RWPE2 (cell line): ENCODE data around the gene GPR180.

Experiments
- ATAC-seq: fragments of 200-7000 bp; cut with Tn5 transposase; 3 replicates; pipeline ENCODE4 v1.9.1; 2021; ENCODE audit warnings: low read depth
- DNase-seq: peaks from one replicate; pipeline ENCODE4 v3.0.0-alpha.2; 2020; ENCODE audit warnings: low spot score
- H3K27ac ChIP-seq: fragments of 450-650 bp; 2 replicates; pipeline ENCODE4 v1.5.1; 2017; ENCODE audit warnings: mild to moderate bottlenecking; ENCODE audit not compliant: poor library complexity, severe bottlenecking
- H3K27me3 ChIP-seq: fragments of 250-450 bp; sonication (Bioruptor Pico); 2 replicates; pipeline ENCODE4 v1.5.1; 2021; ENCODE audit warnings: mild to moderate bottlenecking, moderate library complexity; ENCODE audit not compliant: insufficient read depth, poor library complexity, severe bottlenecking
- H3K36me3 ChIP-seq: fragments of 250-450 bp; sonication (Bioruptor Pico); 2 replicates; pipeline ENCODE4 v1.5.1; 2020; ENCODE audit warnings: low read depth, mild to moderate bottlenecking, moderate library complexity
- H3K4me1 ChIP-seq: fragments of 250-450 bp; sonication (Bioruptor Pico); 2 replicates; pipeline ENCODE4 v1.5.1; 2021; ENCODE audit warnings: mild to moderate bottlenecking, moderate library complexity; ENCODE audit not compliant: insufficient read depth, poor library complexity, severe bottlenecking
- H3K4me3 ChIP-seq: fragments of 250-450 bp; sonication (Bioruptor Pico); 2 replicates; pipeline ENCODE4 v1.5.1; 2021; ENCODE audit warnings: mild to moderate bottlenecking, moderate library complexity; ENCODE audit not compliant: severe bottlenecking
- H3K9me3 ChIP-seq: fragments of 250-450 bp; sonication (Bioruptor Pico); 2 replicates; pipeline ENCODE4 v1.5.1; 2021; ENCODE audit warnings: mild to moderate bottlenecking, moderate library complexity; ENCODE audit not compliant: severe bottlenecking
- TF ChIP-seq, protein P1 (sequence below): fragments of 450-650 bp; IDR thresholded peaks from one replicate; pipeline ENCODE4 v1.5.1; 2017; ENCODE audit warnings: mild to moderate bottlenecking, moderate library complexity; ENCODE audit not compliant: poor library complexity, severe bottlenecking

GPR180 gene

GRCh38 chr13:94595001-94595949 is 6.4 kb upstream of the GPR180 start:
- TF ChIP-seq, protein P1, sequence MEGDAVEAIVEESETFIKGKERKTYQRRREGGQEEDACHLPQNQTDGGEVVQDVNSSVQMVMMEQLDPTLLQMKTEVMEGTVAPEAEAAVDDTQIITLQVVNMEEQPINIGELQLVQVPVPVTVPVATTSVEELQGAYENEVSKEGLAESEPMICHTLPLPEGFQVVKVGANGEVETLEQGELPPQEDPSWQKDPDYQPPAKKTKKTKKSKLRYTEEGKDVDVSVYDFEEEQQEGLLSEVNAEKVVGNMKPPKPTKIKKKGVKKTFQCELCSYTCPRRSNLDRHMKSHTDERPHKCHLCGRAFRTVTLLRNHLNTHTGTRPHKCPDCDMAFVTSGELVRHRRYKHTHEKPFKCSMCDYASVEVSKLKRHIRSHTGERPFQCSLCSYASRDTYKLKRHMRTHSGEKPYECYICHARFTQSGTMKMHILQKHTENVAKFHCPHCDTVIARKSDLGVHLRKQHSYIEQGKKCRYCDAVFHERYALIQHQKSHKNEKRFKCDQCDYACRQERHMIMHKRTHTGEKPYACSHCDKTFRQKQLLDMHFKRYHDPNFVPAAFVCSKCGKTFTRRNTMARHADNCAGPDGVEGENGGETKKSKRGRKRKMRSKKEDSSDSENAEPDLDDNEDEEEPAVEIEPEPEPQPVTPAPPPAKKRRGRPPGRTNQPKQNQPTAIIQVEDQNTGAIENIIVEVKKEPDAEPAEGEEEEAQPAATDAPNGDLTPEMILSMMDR = no peak
- H3K27ac ChIP-seq = peak overlapping the region; percentile 37
- no peaks in the 10 kb centered on the region for H3K27me3 ChIP-seq
- H3K4me3 ChIP-seq = peak overlapping the region; percentile 64
- no peak for DNase-seq
- H3K36me3 ChIP-seq = peaks cover 33% of the 10 kb centered on the region
- peaks cover 6% of the 10 kb centered on the region for H3K4me1 ChIP-seq
- peak; percentile 59; the same call in 2 of the 3 replicates for ATAC-seq
- no peaks in the 10 kb centered on the region for H3K9me3 ChIP-seq

GRCh38 chr13:94595950-94596574 is 5.6 kb upstream of the GPR180 start, which contains the start of gene TGDS:
TGDS (minus strand) TSS chr13:94596152; CDS start chr13:94596136, 16 bp downstream.
- ATAC-seq = peak; percentile 97
- Histone ChIP-seq H3K27ac (peak within 1 kb of the TSS; percentile 37), H3K27me3 (no peaks in the 10 kb centered on the region), H3K4me3 (peak within 1 kb of the TSS; percentile 64), H3K4me1 (peaks cover 6% of the 10 kb centered on the region), H3K9me3 (no peaks in the 10 kb centered on the region), H3K36me3 (peaks cover 25% of the 10 kb centered on the region)
- TF ChIP-seq, protein P1 = no peak
- peak; percentile 88 for DNase-seq

GRCh38 chr13:94596575-94596971 is 5.1 kb upstream of the GPR180 start:
- TF ChIP-seq, protein P1 = no peak
- H3K9me3 ChIP-seq = no peaks in the 10 kb centered on the region
- peak overlapping the region; percentile 64 for H3K4me3 ChIP-seq
- no peak for ATAC-seq
- peaks cover 6% of the 10 kb centered on the region for H3K4me1 ChIP-seq
- DNase-seq = no peak
- no peak overlapping the region for H3K27ac ChIP-seq
- H3K36me3 ChIP-seq = peaks cover 20% of the 10 kb centered on the region
- H3K27me3 ChIP-seq = no peaks in the 10 kb centered on the region

DNA sequence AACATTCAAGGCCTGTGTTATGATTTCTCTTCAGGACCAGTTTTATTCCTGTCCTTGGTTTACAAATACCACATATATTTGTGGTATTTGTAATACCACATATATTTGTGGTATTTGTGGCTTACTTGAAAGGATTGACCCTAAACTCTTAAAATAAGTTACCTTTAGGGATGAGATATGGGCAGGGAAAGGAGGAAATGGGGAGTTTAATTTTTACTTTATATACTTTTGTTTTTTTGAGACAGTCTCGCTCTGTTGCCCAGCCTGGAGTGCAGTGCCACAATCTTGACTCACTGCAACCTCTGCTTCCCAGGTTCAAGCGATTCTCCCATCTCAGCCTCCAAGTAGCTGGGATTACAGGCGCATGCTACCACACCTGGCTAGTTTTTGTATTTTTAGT is 3.4 kb upstream of the GPR180 start:
- TF ChIP-seq, protein P1 = no peak
- Histone ChIP-seq H3K27ac (no peak overlapping the region), H3K36me3 (peaks cover 4% of the 10 kb centered on the region), H3K9me3 (no peaks in the 10 kb centered on the region), H3K27me3 (no peaks in the 10 kb centered on the region), H3K4me3 (no peak overlapping the region), H3K4me1 (peaks cover 12% of the 10 kb centered on the region)
- DNase-seq = no peak
- ATAC-seq = no peak
